NCI-H1092 (cell line): ENCODE measurements around the gene KIAA1755.

Source experiments
- DNase-seq: peaks from one replicate; lab custom pipeline; 2025; lab: John Stamatoyannopoulos, UW

Gene KIAA1755

DNA sequence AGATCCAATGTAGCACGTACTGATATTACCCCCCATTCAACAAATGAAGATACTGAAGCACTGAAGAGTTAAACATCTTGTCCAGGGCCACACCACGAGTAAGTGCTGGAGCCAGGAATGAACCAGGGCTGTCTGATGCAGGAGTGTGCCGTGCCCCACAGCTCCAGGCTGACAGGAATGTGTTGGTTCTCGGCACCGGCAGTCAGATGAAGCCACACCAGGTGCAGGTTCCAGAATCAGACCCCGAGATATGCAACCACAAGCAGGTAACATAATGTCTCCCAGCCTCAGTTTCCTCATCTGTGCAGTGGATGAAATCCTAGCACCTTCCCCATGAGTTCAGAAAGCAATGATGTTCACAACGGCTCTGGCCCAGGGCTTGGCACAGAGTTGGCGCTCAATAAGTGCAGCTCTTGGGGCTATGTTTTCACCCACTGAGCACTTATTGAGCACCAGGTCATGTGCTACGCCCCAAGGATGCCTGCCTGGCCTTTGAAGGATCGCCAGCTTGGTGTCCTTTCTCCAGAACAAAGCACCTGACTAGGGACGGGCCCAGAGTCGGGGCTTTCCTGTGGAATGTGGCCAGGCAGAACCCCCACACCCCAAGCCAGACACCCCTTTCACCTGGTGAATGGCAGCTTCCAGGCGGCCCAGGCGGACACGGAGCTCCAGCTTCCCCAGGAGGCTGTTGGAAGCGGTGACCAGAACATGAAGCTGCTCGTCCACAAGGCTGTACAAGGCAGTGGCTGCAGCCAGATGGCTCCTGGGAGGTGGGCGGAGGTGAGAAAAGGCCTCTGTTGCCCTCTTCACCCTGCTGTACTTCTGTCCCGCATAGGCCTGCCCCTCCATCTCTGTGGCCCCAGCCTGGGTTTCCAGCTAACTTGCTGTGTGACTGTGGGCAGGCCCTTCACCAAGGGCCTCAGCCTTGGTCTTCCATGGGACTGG, 41.3 kb downstream of the KIAA1755 start:
- no peak for DNase-seq

DNA sequence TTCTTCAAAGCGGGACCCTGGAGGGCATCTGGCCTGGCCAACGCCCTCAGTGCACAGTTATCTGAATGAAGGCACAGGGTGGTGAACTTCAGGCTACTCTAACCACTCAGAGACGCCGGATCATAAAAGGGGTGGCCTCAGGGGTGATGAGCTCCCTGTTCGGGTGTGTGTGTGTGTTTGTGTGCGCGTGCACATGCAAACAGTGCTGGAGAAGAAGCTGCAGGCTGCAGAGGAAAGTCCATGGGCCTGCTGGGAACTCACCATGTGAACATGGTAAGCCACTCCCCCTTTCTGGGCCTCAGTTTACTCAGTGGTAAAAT, 42.0 kb downstream of the KIAA1755 start:
- DNase-seq, result no peak

DNA sequence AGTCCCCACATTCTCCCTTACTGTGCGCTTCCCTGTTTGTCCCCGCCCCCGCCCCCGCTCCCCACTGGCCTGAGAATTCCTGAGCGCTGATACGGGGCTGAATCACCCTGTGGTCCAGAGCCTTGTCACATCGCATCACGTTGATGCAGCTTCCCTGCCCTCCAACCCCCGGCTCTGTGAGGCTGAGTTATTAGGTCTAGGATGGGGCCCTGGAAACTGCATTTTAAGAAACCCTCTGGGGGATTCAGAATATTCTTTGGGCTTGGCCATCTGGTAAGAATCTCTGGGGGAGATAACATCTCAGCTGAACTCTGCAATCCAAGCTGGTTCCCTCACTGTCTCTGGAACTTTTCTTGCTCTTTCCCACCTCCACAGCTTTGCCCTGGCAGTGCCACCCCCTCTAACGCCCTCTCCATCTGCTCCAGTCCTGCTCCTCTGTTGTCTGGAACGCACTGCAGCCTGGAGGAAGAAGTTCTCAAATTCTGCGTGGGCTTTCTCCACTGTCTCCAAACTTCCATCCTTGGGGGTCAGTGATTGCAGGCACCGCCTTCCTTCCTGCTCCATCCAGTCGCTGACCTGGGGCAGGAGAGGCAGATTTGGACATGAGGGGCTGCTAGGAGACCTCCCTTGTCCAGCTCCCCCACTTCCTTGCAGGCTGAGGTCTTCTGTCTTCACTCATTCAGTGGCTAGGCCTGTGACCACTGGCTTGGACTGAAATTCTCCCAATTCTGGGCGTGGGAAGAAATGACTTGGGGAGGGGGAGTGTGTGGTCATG, 42.6 kb downstream of the KIAA1755 start:
- DNase-seq, result no peak

DNA sequence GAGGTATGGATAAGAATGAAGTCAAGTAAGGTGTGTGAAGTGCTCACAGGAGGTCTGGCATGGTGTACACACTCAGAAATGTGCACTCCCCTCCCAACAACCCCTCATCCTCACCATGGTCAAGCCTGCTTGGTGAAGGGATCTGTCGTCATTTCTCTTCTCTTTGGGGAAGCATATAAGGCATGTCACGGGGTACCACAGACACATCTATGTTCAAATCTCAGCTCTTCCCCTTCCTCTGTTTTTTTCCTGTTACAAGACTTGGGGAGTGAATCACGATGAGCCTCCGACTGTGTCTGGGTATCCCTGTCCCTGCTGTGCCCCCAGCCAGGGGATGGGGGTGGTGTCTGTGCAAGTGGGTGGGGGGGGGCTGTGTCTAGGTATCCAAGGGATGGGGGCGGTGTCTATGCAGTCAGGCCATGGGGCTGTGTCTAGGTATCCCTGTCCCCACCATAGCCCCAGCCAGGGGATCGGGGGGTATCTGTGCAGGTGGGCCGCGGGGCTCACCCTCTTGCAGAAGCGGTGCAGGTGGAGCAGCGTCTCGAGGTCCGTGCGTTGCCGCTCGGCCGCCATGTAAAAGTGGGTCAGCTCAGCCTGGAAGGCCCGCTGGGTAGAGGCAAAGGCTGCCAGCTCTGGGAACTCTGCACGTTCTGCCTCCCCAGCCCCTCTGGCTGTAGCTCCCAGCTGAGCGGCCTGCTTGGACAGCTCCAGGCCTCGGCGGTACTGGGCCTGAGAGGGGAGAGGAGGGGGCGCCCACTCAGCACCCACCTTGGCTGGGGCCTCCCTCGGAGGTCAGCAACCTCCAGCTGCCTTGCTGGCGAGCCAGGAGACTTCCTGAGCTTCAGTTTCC, 43.6 kb downstream of the KIAA1755 start:
- DNase-seq, result no peak

DNA sequence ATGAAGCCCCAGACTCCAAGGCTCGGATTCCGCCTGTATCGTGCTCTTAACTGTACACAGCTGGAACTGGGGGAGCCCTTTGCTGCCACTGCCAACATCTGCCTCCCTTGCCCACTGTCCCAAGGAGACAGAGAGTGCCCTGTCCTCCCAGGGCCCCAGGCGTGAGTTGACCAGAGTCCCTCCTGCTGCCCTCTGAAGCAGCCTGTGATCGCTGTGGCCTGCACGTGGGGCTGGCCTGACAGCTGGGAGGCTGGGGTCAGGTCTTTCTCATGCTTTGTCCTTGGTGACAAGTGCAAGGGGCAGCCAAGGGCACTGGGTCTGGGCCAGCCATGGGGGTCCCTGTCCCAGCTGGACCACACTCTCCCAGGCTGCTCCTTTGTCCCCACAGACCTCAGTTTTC, 44.3 kb downstream of the KIAA1755 start:
- DNase-seq, result no peak

DNA sequence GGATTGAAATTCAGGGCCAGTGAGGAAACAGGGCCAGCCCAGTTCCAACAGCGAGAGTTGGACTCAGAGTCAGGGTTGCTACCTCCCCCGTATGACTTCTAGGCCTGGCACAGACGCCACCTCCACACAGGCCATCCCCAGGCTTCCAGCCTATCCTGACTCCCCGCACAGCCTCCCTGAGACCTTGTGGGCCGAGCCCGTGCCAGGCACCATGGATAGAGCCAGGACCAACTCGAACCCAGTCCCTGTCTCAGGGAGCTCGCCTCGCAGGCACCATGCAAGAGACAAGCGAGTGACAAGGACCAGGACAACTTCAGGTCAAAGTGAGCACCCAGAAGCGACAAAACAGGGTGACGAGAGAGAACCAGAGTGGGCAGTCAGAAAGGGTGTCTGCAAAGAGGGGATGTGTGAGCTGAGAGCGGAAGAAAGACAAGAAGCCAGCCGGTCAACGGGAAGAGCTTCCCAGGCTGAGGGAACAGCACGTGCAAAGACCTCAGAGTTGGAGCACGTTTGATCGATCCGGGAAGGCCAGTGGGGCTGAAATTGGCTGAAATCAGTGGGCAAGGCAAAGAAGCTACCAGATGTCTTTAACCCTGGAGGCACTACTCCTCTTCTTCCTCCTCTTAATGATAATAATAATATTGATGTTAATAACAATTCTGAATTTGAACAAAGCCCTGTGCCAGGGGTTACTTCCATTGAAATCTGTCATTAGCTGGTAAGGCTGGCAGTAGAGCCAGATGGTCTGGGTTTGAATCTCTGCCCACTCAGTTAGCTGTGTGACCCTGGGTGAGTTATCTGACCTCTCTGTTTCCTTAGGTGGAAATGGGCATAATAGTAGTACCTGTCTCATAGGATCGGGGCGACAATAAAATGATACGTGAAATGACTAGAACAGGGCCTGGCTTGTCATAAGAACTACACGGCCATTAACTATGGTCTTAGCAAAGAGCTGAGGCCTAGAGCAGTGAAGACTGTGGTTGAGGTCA, 45.0 kb downstream of the KIAA1755 start:
- no peak for DNase-seq

DNA sequence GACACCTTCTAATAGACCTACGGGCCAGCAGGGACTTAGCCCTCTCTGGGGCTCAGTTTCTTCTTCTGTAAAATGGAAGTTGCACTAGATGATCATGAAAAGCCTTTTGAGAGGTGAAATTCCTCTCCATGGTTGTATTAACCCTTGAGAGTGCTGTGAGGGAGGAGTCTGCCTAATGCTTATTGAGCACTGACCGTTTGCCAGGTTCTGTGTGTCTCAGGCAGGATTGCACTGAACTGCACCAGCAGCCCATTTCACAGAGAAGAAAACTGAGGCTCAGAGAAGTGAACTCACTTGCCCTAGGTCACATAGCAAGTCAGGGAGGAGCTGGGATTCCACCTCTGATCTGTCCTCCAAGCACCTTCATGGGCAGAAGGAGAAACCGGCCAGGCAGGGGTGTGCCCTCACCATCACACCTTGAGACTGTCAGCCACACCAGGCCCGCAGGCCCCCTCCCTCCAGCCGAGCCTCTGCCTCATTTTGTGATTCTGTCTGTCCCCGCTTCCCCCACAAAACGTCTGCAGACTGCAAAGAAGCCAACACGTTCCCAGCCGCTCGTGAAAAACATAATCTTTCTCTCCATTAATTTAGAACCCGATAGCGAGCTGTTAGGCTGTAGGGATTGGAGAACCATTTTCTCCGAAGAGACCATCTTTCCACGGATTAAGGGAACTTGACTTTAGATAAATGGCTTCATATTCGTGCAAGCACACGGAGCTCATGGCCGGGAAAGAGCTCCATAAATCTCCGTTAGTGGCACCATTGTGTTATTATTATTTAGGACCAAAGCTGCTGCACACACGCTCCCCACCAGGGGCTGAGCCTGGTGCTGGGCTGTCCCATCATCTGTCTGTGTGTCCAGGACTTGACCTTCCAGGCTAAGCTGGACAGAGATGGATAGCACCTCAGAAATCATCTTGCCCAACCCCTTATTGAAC, 46.0 kb downstream of the KIAA1755 start:
- DNase-seq, result no peak

DNA sequence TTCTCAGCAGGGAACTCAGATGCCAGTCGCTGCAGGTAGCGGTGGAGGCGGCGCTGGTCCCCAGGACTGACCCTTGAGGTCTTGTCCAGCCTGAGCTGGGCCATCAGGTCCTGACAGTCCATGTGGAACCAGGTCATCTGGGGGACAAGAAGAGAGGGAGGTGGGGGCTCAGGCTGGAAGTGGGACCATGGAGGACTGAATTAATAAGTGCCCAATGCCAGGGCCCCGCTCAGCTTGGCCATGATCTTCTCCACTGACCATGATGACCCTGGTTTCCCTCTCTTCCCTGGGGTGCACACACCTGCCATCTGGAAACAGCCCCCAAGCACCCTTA, 47.0 kb downstream of the KIAA1755 start:
- DNase-seq, result no peak

DNA sequence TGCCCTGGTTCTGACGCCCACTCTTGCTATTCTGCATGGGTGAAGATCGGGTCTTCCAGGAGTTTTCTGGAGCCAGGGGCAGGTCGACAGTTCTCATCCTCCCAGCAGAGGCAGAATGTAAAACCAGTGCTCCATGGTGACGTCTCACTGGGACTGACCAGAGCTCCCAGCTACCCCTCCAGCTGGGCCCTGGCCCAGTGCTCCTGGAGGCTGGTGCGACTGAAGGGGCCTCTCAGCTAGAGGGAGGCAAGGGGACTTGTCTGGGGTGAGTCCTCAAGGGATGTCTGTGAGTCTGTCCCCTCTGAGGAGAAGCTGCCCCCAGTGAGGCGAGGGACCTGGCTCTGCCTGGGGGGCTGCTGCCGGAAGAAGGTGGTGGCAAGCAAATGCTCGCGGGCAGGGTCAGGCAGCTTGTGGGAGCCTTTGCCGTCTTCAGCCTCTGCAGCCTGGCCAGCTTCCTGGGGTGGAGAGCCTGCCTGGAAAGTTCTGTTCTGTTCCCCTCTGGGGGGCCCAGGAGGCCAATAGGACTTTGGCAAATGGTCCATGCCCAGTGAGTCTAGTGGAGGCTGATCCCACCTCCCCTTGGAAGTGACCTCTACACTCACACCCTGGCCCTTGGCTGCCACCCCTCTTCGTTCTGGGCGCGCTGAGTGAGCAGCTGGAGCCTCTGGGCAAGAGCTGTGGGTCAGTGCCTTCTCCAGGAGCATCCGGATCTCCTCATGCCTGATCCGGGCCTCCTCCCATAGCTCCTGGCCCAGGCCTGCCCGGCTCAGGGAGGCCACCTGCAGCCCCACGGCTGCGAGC, 47.5 kb downstream of the KIAA1755 start:
- no peak for DNase-seq

DNA sequence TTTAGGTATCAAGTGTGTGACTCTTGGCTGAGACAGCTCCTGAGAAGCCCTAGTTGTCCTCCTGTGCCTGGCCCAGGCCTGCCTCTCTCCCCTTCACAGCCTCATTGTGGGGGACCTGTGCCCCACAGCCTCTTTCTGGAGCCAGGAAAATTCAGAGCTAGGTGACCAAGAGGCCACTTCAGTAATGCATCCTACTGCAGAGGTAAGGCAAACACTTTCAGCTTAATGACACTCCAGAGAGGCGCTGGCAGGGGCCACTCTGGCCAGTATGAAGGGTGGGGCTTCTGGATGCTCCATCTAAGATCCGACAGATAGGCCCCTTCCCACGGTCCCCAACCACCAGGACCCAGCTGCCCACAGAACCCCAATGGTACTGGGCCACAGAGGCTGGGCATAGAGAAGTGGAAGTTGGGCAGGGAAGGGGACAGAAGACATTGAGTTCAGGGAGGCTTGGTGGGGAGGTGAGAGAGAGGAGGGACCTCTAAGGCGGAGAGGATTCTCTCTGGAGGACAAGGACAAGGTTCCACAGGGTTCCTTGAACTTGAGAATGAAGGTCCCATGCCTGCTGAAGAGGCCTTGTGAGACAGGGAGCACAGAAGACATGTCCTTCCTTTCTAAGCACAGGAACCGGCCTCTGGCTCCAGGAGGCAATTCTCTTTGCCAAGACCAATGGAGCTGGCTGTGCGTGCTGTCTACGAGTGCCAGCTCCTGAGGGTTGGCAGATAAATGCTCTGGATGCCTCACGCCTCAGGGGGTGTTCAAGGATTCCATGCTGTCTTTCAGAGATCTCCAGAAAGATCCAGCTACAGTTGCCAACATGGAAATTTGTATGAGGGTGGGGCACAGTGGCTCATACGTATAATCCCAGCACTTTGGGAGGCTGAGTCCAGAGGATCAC, 49.1 kb downstream of the KIAA1755 start:
- DNase-seq, result no peak

DNA sequence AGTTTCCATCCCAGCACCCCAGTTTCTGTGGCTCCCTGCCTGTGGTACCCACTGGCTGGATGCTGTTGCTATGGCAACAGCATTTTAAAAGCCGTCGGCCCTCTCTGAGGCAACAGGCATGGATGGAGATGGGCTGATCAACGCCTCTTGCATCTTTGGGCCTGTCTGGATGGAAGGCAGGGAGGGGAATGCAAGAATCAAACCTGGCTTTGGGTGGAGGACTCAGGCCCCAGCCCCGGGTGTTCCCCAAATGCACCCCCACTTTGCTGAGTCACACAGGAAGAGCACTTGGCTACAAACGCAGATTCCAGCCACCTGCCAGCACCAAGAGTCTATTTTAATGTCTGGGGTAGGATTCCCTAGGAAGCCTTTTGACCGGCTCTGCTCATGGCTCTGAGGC, 49.8 kb downstream of the KIAA1755 start:
- no peak for DNase-seq

DNA sequence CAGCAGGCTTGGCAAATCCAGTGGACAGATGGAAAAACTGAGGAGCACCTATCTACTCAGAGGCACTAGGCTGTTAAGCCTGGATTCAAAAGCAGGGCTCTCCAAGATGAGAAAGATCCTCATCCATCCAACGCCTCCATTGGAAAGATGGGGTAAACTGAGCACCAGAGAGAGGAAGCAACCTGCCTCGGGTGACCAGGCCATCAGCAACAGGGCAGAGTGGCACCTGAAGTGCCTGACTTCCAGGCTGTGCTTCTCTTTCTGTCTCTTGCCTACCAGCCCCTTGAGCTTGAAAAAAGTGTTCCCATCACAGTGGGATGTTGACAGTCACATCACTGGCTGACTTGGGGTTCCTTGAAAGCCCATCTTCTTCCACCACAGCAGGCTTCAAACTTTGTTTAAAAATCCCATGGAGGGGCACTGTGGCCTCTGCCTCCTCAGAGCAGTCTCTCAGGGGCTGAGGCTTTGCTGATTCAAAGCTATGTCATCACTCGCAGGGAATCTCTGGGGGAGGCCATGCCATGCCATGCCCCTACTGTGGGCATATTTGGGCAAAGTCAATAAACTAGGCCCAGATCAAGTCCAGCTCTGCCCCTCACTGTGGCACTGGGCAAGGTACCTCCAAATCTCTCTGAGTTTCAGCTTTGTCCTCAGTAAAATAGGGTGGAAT, 50.7 kb downstream of the KIAA1755 start:
- DNase-seq, result no peak

DNA sequence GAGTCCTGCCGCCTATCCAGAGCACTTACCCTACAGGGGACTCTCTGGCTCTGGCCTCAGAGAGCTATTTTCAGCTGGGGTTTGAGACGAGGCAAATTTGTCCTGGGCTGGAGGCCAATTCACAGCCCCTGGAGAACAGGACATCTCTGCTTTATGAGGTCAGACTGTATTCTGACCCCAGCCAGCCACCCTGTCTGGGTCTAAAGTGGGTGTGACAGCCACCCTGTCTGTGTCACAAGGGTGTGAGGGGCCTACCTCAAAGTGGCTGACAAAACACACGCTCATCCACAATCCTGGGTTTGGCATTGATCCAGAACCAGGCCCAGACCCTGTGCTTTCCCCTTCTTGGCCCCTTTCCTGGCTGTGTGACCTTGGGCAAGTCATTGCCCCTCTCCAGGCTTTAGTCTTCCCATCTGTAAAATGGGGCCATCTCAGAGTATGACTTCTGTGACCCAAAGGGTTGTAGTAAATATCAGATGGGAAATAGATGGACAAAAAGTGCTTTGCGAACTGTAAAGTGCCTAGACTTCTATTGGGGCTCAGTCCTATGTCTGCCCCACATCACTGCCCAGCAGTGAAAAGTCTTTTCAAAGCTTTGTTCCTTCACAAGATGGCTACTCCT, 51.4 kb downstream of the KIAA1755 start:
- no peak for DNase-seq

DNA sequence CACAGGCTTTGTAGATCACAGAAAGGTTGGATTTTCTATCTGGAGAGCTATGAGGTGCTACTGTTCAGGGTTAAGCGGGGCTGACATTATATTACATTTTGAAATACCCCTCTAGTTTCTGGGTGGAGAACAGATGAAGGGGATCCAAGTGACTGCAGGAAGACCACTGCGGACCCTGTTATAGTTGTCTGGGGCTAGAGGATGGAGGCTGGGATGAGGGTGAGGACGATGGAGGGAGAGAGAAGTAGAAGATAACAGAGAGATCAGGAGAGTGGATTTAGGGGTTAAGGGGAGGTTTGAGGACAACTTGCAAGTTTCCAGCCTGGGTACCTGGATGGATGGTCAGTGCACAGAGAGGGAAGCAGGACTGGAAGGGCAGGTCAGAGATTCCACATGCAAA, 52.0 kb downstream of the KIAA1755 start:
- no peak for DNase-seq

DNA sequence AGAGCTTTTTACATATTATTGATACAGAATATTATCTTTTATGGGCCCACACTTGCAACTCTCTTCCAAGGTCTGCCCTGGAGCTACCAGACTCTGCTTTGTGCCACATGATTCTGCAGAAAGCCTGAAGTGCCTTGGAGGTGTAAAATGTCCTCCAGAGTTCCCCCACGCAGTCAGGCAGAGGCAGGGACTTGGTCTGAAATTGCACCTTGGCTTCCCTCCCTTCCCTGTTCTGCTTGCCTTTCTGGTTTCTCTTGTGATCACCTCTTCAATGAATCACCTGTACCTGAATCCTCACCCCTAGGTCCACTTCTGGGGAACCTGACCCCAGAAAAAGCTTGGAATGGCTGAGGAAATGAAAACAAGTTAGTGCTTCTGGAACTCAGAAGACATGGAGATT, 52.4 kb downstream of the KIAA1755 start:
- no peak for DNase-seq

DNA sequence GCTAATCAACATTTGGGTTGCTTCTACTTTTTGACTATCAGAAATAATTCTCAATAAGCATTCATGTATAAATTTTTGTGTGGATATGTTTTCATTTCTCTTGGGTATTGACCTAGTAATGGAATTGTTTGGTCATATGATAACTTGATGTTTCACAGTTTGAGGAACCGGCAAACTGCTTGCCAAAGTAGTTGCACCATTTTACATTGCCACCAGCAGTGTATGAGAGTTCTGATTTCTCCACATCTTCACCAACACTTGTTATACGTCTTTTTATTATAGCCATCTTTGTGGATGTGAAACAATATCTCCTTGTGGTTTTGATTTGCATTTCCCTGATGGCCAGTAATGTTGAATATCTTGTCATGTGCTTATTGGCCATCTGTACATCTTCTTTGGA, 52.9 kb downstream of the KIAA1755 start:
- DNase-seq, result no peak

DNA sequence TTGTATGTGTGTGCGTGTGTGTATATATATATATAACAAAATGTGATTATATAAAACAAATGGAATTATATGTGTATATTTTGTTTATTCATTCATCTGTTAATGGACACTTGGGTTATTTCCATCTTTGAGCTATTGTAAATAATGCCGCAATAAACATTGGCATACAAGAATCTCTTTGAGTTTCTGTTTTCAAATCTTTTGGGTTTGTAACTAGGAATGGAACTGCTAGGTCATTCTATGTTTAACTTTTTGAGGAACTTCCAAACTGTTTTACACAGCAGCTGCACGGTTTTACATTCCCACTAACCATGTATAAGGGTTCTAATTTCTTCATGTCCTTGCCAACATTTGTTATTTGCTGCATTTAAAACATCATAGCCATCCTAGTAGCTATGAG, 55.5 kb downstream of the KIAA1755 start:
- no peak for DNase-seq
